GM23338 (cell line): ENCODE measurements around the gene PHACTR1. TPM values are rescaled to one million over a fixed set of nuclear protein-coding genes. Genes with fewer than 3 reads are reported as not detected.

Experiments
- ATAC-seq: fragments of 200-7000 bp; cut with Tn5 transposase; 3 replicates; pipeline ENCODE4 v1.9.1; 2020
- DNase-seq: peaks from one replicate; pipeline ENCODE4 v3.0.0-alpha.2; 2015; ENCODE audit warnings: low spot score
- H2AFZ ChIP-seq: fragments of 200-600 bp; sonication (generic); 2 replicates; pipeline ENCODE4 v1.8.0; 2016; ENCODE audit warnings: antibody characterized with exemption, mild to moderate bottlenecking, moderate library complexity
- H3F3A ChIP-seq: fragments of 200-600 bp; sonication (generic); replicated peaks from 2 replicates; pipeline ENCODE4 v1.8.0; 2017; ENCODE audit warnings: antibody characterized with exemption, mixed run types, low read depth
- H3K27ac ChIP-seq: fragments of 200-600 bp; sonication (generic); 2 replicates; pipeline ENCODE4 v1.6.1; 2016; ENCODE audit warnings: low read depth
- H3K27me3 ChIP-seq: fragments of 200-600 bp; sonication (generic); 2 replicates; pipeline ENCODE4 v1.8.0; 2016; ENCODE audit warnings: mild to moderate bottlenecking, mixed run types, moderate library complexity; ENCODE audit not compliant: insufficient read depth
- H3K36me3 ChIP-seq: fragments of 200-600 bp; sonication (generic); 2 replicates; pipeline ENCODE4 v1.8.0; 2016; ENCODE audit warnings: mild to moderate bottlenecking; ENCODE audit not compliant: insufficient read depth
- H3K4me1 ChIP-seq: fragments of 200-600 bp; sonication (generic); 2 replicates; pipeline ENCODE4 v1.8.0; 2016; ENCODE audit warnings: mild to moderate bottlenecking, moderate library complexity; ENCODE audit not compliant: insufficient read depth
- H3K4me2 ChIP-seq: fragments of 200-600 bp; sonication (generic); 2 replicates; pipeline ENCODE4 v1.7.1; 2017; ENCODE audit warnings: mixed run types
- H3K4me3 ChIP-seq: fragments of 200-600 bp; sonication (generic); 2 replicates; pipeline ENCODE4 v1.6.1; 2016; ENCODE audit warnings: mixed run types
- H3K79me2 ChIP-seq: fragments of 200-600 bp; sonication (generic); replicated peaks from 2 replicates; pipeline ENCODE4 v1.8.0; 2017; ENCODE audit warnings: mild to moderate bottlenecking; ENCODE audit not compliant: insufficient read depth
- H3K9me2 ChIP-seq: fragments of 200-600 bp; sonication (generic); 2 replicates; pipeline ENCODE4 v1.8.0; 2017; ENCODE audit not compliant: insufficient read depth
- H4K20me1 ChIP-seq: fragments of 200-600 bp; sonication (generic); replicated peaks from 2 replicates; pipeline ENCODE4 v1.8.0; 2017; ENCODE audit warnings: mild to moderate bottlenecking; ENCODE audit not compliant: insufficient read depth
- H3K27ac Mint-ChIP-seq: 2 replicates; pipeline ENCODE4 v1.8.0; 2020; ENCODE audit warnings: inconsistent platforms, mild to moderate bottlenecking, moderate library complexity, mixed read lengths
- H3K27me3 Mint-ChIP-seq: 3 replicates; pipeline ENCODE4 v1.8.0; 2022; ENCODE audit warnings: low read depth, mild to moderate bottlenecking, moderate library complexity, mixed read lengths, inconsistent platforms; ENCODE audit not compliant: insufficient read depth, poor library complexity
- H3K36me3 Mint-ChIP-seq: 3 replicates; pipeline ENCODE4 v1.8.0; 2021; ENCODE audit warnings: low read depth, mild to moderate bottlenecking, inconsistent platforms, moderate library complexity, mixed read lengths
- H3K4me1 Mint-ChIP-seq: 3 replicates; pipeline ENCODE4 v1.8.0; 2020; ENCODE audit warnings: mild to moderate bottlenecking, inconsistent platforms, mixed read lengths
- H3K4me3 Mint-ChIP-seq: 3 replicates; pipeline ENCODE4 v1.8.0; 2021; ENCODE audit warnings: moderate library complexity, mild to moderate bottlenecking, inconsistent platforms, mixed read lengths
- H3K9me3 Mint-ChIP-seq: 3 replicates; pipeline ENCODE4 v1.8.0; 2020; ENCODE audit warnings: moderate library complexity, mild to moderate bottlenecking, inconsistent platforms, mixed read lengths
- CTCF ChIP-seq, 2 experiments: fragments of 200-600 bp in 1 of 2; sonication (generic) in 1 of 2; conservative IDR thresholded peaks; 2 replicates each; pipeline versions ENCODE4 v1.5.1 to v1.6.1; 2016 to 2017; ENCODE audit warnings: antibody characterized with exemption in 2 of 2, low read depth in 2 of 2, mild to moderate bottlenecking in 2 of 2, moderate library complexity in 1 of 2
- ETS1 ChIP-seq: IDR thresholded peaks from 2 replicates; pipeline ENCODE4 v1.6.1; 2016; ENCODE audit warnings: antibody characterized with exemption
- EZH2 ChIP-seq: fragments of 200-600 bp; sonication (generic); IDR thresholded peaks from one replicate; pipeline ENCODE4 v1.8.0; 2017; ENCODE audit warnings: antibody characterized with exemption, mild to moderate bottlenecking, low read depth; ENCODE audit not compliant: unreplicated experiment
- EZH2phosphoT487 ChIP-seq: fragments of 200-600 bp; sonication (generic); IDR thresholded peaks from one replicate; pipeline ENCODE4 v1.8.1; 2018; ENCODE audit warnings: antibody characterized with exemption; ENCODE audit not compliant: unreplicated experiment
- JUNB ChIP-seq: IDR thresholded peaks from one replicate; pipeline ENCODE4 v1.6.1; 2016; ENCODE audit warnings: antibody characterized with exemption; ENCODE audit not compliant: unreplicated experiment
- NANOG ChIP-seq: IDR thresholded peaks from 2 replicates; pipeline ENCODE4 v1.6.1; 2016; ENCODE audit warnings: antibody characterized with exemption, borderline replicate concordance
- POLR2AphosphoS5 ChIP-seq: IDR thresholded peaks from 2 replicates; pipeline ENCODE4 v1.6.1; 2016; ENCODE audit warnings: antibody characterized with exemption, low read depth
- REST ChIP-seq: IDR thresholded peaks from one replicate; pipeline ENCODE4 v1.6.1; 2018; ENCODE audit warnings: antibody characterized with exemption; ENCODE audit not compliant: unreplicated experiment
- STAT1 ChIP-seq: IDR thresholded peaks from one replicate; pipeline ENCODE4 v1.6.1; 2016; ENCODE audit warnings: antibody characterized with exemption; ENCODE audit not compliant: unreplicated experiment
- ZNF114 ChIP-seq: fragments of 250-450 bp; sonication (Bioruptor Pico); IDR thresholded peaks from 2 replicates; pipeline ENCODE4 v1.5.0; 2020; ENCODE audit warnings: mild to moderate bottlenecking, moderate library complexity
- polyA plus RNA-seq: library from polyadenylated mRNA; unstranded; fragments of >200 nt; fragmentation: Nextera tagmentation; extraction: Ambion mirVana; gene quantifications from 2 replicates; pipeline ENCODE4 v1.2.1, GENCODE V29; 2016
- total RNA-seq: library from RNA; depleted of rRNA; stranded (reverse); fragments of >200 nt; shearing (Covaris generic); gene quantifications from 2 replicates; pipeline ENCODE4 v1.2.3, GENCODE V29; 2014

PHACTR1 gene
- total and polyA plus RNA-seq, 2 experiments from 2014 or later = 5.9 to 19.3 TPM

- H3F3A ChIP-seq = no peaks in the 10 kb centered on the region
Measured at GRCh38 chr6:13302291-13302690, 585.7 kb downstream of the PHACTR1 start.

GRCh38 chr6:13302751-13303667 is 586.4 kb downstream of the PHACTR1 start:
- Histone ChIP-seq H2AFZ (no peak overlapping the region), H3F3A (no peaks in the 10 kb centered on the region), H3K9me2 (no peaks in the 10 kb centered on the region), H3K79me2 (no peaks in the 10 kb centered on the region; the same call in 1 of the 2 replicates), H3K36me3 (peaks cover 33% of the 10 kb centered on the region), H3K27ac (no peak overlapping the region), H3K27me3 (no peaks in the 10 kb centered on the region), H3K4me1 (no peaks in the 10 kb centered on the region), H4K20me1 (0 out of 2 replicates have a peak, but pooled peaks cover 5% of the 10 kb centered on the region), H3K4me3 (no peak overlapping the region), H3K4me2 (no peak overlapping the region)
- Mint-ChIP-seq H3K4me1 (no peaks in the 10 kb centered on the region), H3K27ac (no peak overlapping the region; the same call in 1 of the 2 replicates), H3K36me3 (peaks cover 62% of the 10 kb centered on the region), H3K9me3 (no peaks in the 10 kb centered on the region), H3K27me3 (peaks cover 4% of the 10 kb centered on the region), H3K4me3 (no peak overlapping the region)
- DNase-seq = no peak
- ATAC-seq = no peak
- TF ChIP-seq ETS1 (no peak), REST (no peak), POLR2AphosphoS5 (no peak), NANOG (no peak), EZH2 (no peak), ZNF114 (CRISPR knock-in tag) (no peak), CTCF (conservative IDR thresholded peaks at IDR 0.05; ENCODE audit: low read depth in 2 of 2) (no peak), STAT1 (no peak), JUNB (no peak)

More at GRCh38 chr6:13302291-13302690, 585.7 kb downstream of the PHACTR1 start:
- Mint-ChIP-seq H3K4me1 (no peaks in the 10 kb centered on the region), H3K27ac (no peak overlapping the region; the same call in 1 of the 2 replicates), H3K4me3 (no peak overlapping the region), H3K36me3 (peaks cover 59% of the 10 kb centered on the region), H3K27me3 (peaks cover 4% of the 10 kb centered on the region), H3K9me3 (no peaks in the 10 kb centered on the region)
- no peak for TF ChIP-seq EZH2phosphoT487
- Histone ChIP-seq H3K9me2 (no peaks in the 10 kb centered on the region), H3K27ac (no peak overlapping the region), H3K4me1 (no peaks in the 10 kb centered on the region), H3K79me2 (no peaks in the 10 kb centered on the region; the same call in 1 of the 2 replicates), H3K4me3 (no peak overlapping the region), H3K27me3 (no peaks in the 10 kb centered on the region), H2AFZ (no peak overlapping the region), H4K20me1 (0 out of 2 replicates have a peak, but pooled peaks cover 5% of the 10 kb centered on the region), H3K36me3 (peaks cover 26% of the 10 kb centered on the region), H3K4me2 (no peak overlapping the region)
- ATAC-seq (no peak), DNase-seq (no peak)
